Neural cell (in vitro differentiated cells): Measurements from ENCODE around the gene OBSCN.

Experiments used
- CTCF ChIP-seq: fragments of 450-650 bp; IDR thresholded peaks from 2 replicates; pipeline ENCODE4 v1.5.1; 2014; ENCODE audit warnings: antibody characterized with exemption, mild to moderate bottlenecking, moderate library complexity; ENCODE audit not compliant: poor library complexity, severe bottlenecking
- EP300 ChIP-seq: fragments of 450-650 bp; conservative IDR thresholded peaks from 2 replicates; pipeline ENCODE4 v1.6.1; 2014; ENCODE audit warnings: antibody characterized with exemption, mild to moderate bottlenecking, moderate library complexity; ENCODE audit not compliant: poor library complexity, severe bottlenecking
- EZH2 ChIP-seq: fragments of 200-600, 300-800 bp; shearing (Covaris generic), sonication (generic); IDR thresholded peaks from 2 replicates; pipeline ENCODE4 v1.6.1; 2014; ENCODE audit warnings: antibody characterized with exemption, low read length, borderline replicate concordance, mild to moderate bottlenecking; ENCODE audit not compliant: insufficient read depth, poor library complexity, severe bottlenecking
- POLR2AphosphoS5 ChIP-seq: IDR thresholded peaks from 2 replicates; pipeline ENCODE4 v1.6.1; 2012
- RAD21 ChIP-seq: fragments of 450-650 bp; conservative IDR thresholded peaks from 2 replicates; pipeline ENCODE4 v1.6.1; 2014; ENCODE audit warnings: antibody characterized with exemption, mild to moderate bottlenecking, moderate library complexity
- TAF1 ChIP-seq: IDR thresholded peaks from 2 replicates; pipeline ENCODE4 v1.6.1; 2012; ENCODE audit warnings: low read depth

GRCh38 chr1:228238007-228238406 is 30.2 kb downstream of the OBSCN start:
- TF ChIP-seq POLR2AphosphoS5 (no peak), EZH2 (no peak), CTCF (no peak), EP300 (no peak), TAF1 (no peak), RAD21 (no peak)
